ENCODE data around the gene SLC7A6OS.
"Not testable (repeated sequence)": the region's sequence is repeated elsewhere in the genome, so short reads cannot be mapped to it uniquely, and the experiment has no call there.

SLC7A6OS gene

GRCh38 chr16:68299571-68300453 lies 10.9 kb downstream of the SLC7A6OS start:
- DNase-seq (ENCODE audit: low read depth in 2 of 3, low spot score in 1 of 3): no peak

DNA sequence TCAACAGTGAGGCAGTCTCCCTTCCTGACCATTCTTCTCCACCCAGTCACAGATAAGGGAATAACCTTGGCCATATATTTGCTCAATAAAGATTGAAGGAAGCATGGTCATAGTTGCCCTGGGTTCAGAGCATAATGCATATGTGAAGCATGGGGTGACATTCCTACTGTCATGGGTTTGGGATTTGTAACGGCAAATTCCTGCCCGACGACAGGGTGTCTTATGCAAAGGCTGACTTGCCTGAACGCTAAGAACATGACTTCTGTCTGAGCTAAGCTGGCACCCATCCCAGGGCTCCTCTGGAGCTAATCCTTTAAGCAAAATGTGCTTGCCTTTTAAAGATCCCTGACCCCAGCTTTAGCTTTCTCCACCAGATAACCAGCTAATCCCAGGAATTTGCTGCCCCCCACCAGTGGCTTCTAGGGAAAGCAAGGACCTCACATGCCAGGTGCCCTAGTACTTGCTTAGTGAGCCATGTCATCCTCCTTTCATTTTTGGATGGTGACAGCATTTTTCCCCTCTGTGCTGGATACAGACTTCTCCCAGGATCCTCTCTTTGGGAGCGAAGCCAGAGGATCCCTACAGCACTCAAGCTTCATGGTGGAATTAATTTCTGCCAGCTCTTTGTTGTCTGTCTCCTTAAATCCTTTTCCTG lies 11.7 kb downstream of the SLC7A6OS start:
- no peak for DNase-seq (ENCODE audit: low read depth in 2 of 3, low spot score in 1 of 3)

GRCh38 chr16:68298312-68298711 lies 12.4 kb downstream of the SLC7A6OS start:
- no peak for DNase-seq (ENCODE audit: low read depth in 2 of 3, low spot score in 1 of 3)

DNA sequence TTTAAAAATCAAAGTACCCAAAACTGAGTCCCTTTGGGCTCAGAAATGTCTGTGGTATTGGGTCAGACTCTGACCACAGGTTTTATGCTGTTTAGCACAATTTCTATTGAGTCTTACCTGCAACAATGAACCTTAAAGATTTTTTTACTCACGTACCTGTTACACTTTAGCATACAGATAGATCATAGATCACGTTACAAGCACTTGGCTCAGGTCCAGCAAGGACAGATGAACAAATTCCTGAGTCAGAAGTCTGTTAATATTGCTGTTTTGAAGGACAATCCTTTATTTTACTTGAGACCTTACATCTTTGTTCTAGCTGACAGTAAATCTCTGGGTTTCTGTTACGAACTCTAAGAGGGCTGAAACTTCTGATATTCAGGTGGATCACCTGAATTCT lies 12.8 kb downstream of the SLC7A6OS start:
- DNase-seq (ENCODE audit: low read depth in 2 of 3, low spot score in 1 of 3): no peak

- DNase-seq (ENCODE audit: low read depth in 2 of 3, low spot score in 1 of 3): no peak
Observed at GRCh38 chr16:68296693-68297092, 14.1 kb downstream of the SLC7A6OS start.

GRCh38 chr16:68296291-68296690 lies 14.5 kb downstream of the SLC7A6OS start:
- no peak for DNase-seq (ENCODE audit: low read depth in 2 of 3, low spot score in 1 of 3)

DNA sequence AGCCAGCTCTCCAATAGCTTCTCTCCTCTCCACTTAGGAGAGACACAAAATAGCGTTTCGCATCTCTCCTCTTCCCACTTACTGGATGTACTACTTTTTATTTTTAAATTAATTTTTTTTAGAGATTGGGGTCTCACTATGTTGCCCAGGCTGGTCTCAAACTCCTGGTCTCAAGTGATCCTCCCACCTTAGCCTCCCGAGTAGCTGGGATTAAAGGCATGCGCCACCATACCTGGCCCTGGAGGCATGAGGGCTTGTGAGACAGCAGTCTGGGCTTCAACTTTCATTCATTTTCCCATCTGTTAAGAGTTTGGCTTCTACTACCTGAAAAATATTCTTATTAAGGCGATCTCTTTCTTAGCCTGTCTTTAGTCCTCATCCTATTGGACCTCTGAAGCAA lies 18.3 kb downstream of the SLC7A6OS start:
- DNase-seq (ENCODE audit: low read depth in 2 of 3, low spot score in 1 of 3): no peak

DNA sequence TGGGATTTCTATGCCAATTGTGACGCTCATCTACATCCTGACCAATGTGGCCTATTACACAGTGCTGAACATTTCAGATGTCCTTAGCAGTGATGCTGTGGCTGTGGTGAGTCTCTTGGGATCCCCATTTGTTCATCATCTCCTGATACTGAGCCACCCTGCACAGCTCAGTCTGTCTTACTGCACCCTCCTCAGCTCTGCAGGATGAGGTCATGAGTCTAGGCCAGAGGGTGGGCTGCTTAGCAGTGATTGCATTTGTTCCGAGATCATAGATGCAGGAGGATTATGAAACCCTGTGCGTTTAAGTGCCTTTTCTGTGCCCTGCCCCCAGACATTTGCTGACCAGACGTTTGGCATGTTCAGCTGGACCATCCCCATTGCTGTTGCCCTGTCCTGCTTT lies 19.5 kb downstream of the SLC7A6OS start:
- DNase-seq (ENCODE audit: low read depth in 2 of 3, low spot score in 1 of 3): no peak

GRCh38 chr16:68290450-68290849 lies 20.3 kb downstream of the SLC7A6OS start:
- DNase-seq (ENCODE audit: low read depth in 2 of 3, low spot score in 1 of 3): no peak

DNA sequence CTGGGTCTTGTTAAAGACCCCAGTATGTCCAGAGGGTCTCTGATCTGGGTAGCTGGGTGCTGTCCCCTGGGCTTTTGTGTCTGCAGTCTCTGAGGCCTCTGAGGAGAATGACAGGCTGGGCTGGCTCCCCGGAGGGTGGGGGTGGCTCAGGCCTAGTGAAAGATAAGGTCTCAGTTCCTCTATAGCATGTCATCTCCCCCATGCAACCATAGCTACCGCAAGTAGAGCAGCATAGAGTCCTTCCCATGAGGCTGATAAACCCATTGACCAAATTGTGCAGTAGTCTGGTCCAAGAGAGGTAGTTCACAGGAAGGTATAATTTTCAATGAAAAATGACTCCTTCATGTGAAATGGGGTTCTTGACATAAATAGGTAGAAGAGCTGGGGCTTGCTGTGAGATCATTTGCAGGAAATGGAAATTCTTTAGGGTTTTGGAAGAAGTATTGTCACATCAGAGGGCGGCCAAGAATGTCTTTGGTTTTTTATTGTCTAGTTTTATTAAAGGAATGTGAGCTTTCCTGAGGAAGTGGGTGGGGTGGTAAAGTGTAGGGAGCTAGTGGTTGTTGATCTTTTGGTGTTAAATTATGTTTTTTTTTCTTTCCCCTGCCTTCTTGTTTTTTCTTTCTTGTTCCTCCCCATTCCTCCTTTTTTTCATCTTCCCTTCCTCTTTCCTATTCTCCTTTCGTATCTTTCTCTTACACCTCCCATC lies 21.0 kb downstream of the SLC7A6OS start:
- peak; percentile 46 to 55 (median 54) for DNase-seq (ENCODE audit: low read depth in 2 of 3, low spot score in 1 of 3)

DNA sequence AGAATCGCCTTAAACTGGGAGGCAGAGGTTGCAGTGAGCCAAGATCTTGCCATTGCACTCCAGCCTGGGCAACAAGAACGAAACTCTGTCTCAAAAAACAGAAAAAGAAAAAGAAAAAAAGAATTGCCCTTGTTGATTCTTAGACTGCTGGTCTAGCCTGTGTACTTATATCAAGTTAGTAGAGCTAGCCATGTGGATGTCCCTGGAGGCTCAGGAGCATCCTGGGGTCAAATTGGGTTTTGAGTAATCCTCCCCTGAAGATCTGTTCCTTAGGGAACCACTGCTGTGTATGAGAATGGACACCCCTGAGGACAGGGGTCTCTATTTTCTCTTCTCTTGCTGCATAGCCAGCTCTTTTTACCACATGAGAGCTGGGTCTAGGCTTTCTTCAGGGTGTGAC lies 21.5 kb downstream of the SLC7A6OS start:
- DNase-seq (ENCODE audit: low read depth in 2 of 3, low spot score in 1 of 3): no peak

- DNase-seq (ENCODE audit: low read depth in 2 of 3, low spot score in 1 of 3): not testable (repeated sequence)
Observed at GRCh38 chr16:68288796-68289195, 21.9 kb downstream of the SLC7A6OS start.

DNA sequence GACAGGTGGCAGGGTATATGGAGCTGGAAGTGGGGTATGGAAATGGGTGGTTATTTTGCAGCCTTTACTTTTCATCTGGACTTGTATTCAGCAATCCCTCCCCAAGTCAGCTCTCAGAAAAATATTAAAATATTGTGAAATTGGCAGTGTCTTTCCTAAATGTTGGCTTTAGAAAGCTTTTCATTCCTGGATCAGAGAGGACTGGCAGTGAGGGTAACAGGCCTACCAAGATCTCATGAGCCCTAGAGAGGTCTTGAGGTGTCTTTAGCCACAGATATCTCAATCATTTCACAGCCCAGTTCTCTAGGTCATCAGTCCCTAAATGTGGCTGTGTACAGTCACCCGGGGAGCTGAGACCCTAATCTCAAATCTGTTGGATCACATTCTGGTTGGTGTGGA lies 22.5 kb downstream of the SLC7A6OS start:
- DNase-seq (ENCODE audit: low read depth in 2 of 3, low spot score in 1 of 3): no peak

DNA sequence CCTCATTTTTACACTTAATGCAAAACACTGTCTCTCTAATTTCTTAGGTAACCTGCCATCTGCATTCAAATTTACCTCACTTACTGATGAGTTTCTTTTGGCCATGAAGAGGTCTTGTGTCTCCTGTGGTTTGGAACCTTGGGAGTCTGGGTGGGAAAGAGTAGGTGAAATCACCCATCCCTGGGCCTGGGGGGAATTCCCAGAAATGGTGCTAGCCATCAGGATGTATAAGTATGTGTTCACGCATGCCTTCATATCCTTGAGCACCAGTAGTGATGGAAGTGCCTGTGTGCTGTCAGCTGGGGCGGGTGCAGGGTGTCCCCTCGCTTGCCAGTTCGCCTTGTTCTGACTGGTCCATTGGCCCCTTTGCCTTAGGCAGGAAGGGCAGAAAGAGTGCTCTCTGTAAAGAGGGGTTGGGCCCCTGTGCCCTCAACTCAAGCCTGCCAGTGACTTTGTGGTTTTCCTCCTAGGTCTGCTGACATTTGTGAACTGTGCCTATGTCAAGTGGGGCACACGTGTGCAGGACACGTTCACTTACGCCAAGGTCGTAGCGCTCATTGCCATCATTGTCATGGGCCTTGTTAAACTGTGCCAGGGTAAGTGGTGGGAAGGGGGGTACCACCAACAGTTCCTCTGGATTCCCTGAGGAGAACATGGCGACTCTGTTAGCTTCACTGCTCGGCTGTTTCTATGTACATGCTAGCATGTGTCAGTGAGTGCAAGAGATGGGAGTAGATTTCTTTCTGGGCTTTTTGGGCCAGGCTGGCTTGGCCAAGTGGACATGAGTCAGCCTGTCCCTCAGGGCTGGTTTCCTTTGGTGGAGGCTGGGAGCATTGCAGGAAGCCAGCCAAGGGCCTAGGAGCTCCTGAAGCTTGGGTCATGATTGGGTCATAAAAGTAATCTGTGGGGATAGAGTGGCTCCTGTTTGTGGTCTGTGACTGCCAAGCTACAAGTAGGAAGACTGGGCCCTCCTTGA lies 23.2 kb downstream of the SLC7A6OS start:
- no peak for DNase-seq (ENCODE audit: low read depth in 2 of 3, low spot score in 1 of 3)

DNA sequence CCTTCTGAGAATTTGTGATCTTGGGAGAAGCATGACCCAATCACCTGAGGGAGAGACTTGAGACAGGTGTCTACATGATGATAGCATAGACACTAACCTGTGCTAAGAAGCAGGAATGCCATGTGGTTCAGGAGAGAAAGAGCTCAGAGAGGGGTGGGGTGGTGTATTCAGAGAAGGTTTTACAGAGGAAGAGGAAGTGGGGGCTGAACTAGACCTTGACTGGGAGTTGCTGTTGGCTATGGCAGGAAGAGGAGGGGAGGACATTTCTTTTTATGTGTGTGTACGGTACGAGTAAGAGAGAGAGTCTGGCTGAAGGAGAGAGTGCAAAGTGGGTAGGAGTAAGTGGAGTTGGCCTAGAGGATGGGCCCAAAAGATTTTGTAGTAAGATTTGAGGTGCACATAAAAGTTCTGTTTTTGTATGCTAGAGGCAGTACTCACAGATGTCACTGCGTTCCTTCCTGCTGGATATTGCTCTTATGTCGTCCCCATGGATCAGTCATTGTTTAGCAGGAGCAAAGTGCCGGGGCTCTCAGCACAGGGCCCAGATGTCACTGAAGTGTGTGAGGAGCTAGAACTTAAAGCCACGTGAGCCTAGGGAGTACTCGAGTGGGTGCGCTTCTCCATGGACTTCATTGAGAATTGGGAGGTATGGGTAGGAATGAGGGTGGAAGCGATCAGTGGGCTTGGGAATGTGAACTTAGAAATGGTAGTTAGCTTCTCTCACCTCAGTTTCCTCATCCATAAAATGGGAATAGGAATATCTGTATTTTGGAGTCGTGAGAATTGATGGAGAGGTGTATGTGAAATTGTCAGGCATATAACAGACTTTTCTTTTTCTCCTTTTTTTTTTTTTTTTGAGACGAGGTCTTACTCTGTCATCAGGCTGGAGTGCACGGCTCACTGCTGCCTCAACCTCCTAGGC lies 24.3 kb downstream of the SLC7A6OS start:
- DNase-seq (ENCODE audit: low read depth in 2 of 3, low spot score in 1 of 3): no peak

DNA sequence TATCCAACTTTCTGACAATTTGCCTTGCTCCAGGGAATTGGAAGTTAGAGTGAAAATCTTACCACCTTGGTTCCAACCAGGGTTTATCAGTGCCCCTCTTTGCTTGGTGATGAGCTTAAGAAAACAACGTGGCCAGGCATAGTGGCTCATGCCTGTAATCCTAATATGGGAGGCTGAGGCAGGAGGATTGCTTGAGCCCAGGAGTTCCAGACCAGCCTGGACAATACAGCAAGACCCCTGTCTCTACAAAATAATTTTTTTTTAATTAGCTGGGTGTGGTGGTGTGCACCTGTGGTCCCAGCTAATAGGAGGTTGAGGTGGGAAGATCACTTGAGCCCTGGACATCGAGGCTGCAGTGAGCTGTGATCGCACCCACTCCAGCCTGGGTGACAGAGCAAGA lies 25.1 kb downstream of the SLC7A6OS start:
- no peak for DNase-seq (ENCODE audit: low read depth in 2 of 3, low spot score in 1 of 3)

DNA sequence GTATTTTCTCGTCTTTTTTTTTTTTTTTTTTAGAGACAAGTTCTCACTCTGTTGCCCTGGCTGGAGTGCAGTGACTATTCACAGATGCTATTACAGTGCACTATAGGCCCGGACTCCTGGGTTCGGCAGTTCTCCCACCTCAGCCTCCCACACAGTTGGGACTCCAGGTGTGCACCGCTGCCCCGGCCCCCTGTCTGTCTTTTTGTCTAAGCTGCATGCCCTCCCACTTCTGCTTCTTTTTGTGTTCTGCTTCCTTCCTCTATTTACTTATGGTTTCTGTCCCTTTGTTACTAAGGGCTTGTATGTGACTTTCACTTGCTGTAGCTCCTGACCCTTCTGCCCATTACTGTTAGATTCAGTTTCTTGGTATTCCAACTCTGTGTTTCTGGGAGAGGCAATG lies 25.9 kb downstream of the SLC7A6OS start:
- DNase-seq (ENCODE audit: low read depth in 2 of 3, low spot score in 1 of 3): no peak

- DNase-seq (ENCODE audit: low read depth in 2 of 3, low spot score in 1 of 3): no peak
Observed at GRCh38 chr16:68283801-68284598, 26.7 kb downstream of the SLC7A6OS start.

- no peak for DNase-seq (ENCODE audit: low read depth in 2 of 3, low spot score in 1 of 3)
Observed at GRCh38 chr16:68283346-68283745, 27.4 kb downstream of the SLC7A6OS start.
